Left ventricle myocardium superior (tissue), 1 donor: ENCODE measurements around the gene CSTF2T. TPM values are rescaled to one million over a fixed set of nuclear protein-coding genes. Genes with fewer than 3 reads are reported as not detected.
A peak's percentile ranks its signal among the peaks of the same experiment; 100 is the strongest.

ENCODE experiments used
- ATAC-seq: fragments of 200-7000 bp; cut with Tn5 transposase; one replicate; pipeline ENCODE4 v1.9.1; 2020; ENCODE audit warnings: mild to moderate bottlenecking, moderate library complexity
- DNase-seq: peaks from one replicate; pipeline ENCODE4 v3.0.0-alpha.2; 2020
- intact Hi-C: fragments of 100-400 bp; cut with micrococcal nuclease; formaldehyde crosslinking; loops from one replicate; pipeline ENCODE4 v1.11.0; 2022
- long read RNA-seq: library from polyadenylated mRNA; unstranded; transcript quantifications from one replicate; pipeline ENCODE4 v2.0.0, GENCODE V29; 2021
- total RNA-seq: library from RNA; stranded (reverse); fragmentation: NEBNext Ultra II Directional; extraction: Animal tissue kit (Norgen Biotek cat#: 25700); gene quantifications from one replicate; pipeline ENCODE4 v1.2.1, GENCODE V29; 2021
- donor health status: DM: no; HTN: yes; CAD: no; lungs with severe emphysema.

Gene CSTF2T, protein sequence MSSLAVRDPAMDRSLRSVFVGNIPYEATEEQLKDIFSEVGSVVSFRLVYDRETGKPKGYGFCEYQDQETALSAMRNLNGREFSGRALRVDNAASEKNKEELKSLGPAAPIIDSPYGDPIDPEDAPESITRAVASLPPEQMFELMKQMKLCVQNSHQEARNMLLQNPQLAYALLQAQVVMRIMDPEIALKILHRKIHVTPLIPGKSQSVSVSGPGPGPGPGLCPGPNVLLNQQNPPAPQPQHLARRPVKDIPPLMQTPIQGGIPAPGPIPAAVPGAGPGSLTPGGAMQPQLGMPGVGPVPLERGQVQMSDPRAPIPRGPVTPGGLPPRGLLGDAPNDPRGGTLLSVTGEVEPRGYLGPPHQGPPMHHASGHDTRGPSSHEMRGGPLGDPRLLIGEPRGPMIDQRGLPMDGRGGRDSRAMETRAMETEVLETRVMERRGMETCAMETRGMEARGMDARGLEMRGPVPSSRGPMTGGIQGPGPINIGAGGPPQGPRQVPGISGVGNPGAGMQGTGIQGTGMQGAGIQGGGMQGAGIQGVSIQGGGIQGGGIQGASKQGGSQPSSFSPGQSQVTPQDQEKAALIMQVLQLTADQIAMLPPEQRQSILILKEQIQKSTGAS
- total RNA-seq: 21.3 TPM
- long read RNA-seq, full-length matches to known transcripts: 15 of 16 reads
- long read RNA-seq, partial matches to known transcripts: 0 of 16 reads
- long read RNA-seq, other reads (novel, unspliced or antisense): 1 of 16 reads

DNA sequence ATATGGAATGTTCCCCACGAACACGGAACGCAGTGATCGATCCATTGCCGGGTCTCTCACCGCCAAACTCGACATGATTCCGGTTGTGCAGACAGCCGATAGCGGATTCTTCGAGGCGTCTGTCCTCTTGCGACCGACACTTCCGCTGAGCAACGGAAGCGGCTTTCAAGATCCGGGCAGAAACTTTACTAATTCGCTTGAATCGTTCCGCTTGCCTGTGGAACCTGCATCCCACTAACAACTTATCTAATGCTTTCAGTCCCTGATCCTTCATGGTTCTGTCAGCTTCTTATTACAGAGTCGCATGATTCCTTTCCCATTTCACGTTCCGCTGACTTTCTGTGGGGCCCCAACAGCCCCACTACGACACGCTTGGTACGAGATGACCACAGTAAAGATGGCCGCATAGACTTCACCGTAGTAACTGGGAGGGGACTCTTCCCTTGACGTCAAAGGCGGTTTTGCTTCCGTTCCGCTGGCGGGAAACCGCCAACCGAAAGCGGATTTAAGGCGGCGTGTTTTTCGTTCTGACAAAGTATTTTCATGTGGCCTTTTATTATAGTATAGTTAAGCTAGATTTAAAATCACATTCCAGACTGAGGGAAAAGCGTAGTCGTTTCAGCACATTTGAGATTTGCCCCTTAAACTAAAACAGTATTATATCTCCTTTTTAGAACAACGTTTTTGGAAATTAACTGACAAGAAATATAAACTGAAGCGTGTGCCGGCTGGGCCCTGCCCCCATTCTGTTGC, at the start of gene CSTF2T:
TSS of gene CSTF2T (minus strand) at position 121 of the 753 bp plus-strand sequence. CDS start at position 75, 46 bp downstream.
- DNase-seq (peak; percentile 89), ATAC-seq (peak; percentile 98)
- intact Hi-C loops: no loop called here

DNA sequence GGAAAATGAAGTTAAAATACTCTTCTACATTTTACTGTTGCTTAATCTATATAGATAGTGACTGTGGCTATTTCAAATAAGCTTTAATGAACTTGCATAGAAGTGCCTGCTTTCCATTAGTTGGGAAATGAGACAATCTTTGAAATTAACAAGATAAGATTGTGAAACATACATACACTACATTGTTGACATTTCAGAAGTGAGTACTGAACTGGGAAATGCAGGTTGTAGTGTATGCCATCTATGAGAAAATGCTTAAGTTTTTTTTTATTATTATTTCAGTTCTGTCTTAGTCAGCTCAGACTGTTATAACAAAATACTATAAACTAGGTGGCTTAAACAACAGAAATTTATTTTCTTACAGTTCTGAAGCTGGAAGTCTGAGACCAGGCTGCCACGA, 49.6 kb upstream of the CSTF2T start:
- DNase-seq: no peak
- no peak for ATAC-seq
- intact Hi-C loops: no loop called here

DNA sequence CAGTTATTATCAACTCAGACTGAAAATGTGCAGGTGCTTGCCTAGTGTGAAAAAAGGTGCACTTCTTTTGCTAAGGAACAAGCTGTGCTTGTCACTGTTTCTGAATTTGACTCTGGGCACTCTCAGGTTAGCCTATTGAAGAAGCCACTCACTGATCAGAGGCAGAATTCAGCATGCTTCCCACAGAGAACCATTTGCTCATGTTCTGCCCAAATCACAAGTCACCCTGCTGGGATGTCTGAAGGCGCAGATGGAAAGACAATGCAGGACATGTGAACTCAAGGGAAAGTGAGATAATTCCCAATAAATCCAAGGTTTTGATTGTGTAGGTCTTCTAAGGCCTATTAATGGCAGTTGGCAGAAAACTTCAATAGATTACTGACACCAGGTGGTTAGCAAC, 47.8 kb upstream of the CSTF2T start:
- ATAC-seq (no peak), DNase-seq (no peak)
- intact Hi-C loops: no loop called here

DNA sequence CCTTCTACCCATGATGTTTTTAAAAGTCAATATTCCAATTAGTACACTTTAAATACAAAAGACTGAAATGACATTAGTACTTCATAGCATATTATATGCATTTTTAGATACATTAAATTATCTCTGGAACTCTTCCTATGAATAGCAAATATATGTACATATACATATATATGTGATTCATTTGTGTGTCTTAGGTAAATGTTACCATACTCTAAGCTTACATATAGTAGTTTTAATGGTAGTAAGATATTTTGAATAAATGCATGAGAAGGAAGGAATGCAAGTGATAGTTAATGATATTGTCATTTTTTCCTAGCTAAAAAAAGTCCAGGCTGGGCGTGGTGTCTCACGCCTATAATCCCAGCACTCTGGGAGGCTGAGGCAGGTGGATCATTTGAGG, 46.0 kb upstream of the CSTF2T start:
- ATAC-seq: no peak
- no peak for DNase-seq
- intact Hi-C loops: no loop called here

DNA sequence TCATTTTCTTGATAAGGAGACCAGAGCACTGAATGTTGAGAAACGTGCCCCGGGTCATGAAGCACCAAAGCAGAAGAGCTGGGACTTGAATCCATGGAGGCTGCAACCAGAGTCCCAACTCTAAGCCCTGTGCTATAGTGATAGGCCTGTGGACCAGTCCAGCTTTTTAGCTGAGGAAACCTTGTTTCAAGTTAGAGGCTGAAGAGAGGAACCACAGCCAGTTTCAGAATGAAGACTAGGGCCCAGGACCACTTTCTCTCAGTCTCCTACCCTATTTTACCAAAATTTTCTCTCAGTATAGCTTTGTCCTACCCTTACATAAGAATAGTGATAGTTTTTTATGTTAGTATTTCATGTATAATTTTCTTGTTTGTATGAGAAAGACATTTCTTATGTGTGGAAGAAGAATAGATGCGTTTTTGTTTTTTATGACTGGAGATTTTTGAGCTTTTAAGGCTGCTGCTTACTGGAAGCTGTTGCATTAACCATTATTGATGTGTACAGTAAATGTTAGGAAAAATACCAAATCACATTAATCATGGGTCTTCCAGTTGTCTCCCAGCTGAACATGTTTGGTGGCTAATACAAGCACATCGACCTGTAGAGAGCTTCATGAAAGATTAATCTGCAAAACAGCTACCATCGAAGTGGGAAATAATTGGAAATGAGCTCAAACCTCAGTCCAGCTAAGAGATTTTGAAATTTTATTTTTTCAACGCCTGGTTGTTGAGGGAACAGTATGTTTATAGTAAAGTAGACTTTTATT, 45.0 kb upstream of the CSTF2T start:
- no peak for DNase-seq
- intact Hi-C loops: no loop called here
- no peak for ATAC-seq

DNA sequence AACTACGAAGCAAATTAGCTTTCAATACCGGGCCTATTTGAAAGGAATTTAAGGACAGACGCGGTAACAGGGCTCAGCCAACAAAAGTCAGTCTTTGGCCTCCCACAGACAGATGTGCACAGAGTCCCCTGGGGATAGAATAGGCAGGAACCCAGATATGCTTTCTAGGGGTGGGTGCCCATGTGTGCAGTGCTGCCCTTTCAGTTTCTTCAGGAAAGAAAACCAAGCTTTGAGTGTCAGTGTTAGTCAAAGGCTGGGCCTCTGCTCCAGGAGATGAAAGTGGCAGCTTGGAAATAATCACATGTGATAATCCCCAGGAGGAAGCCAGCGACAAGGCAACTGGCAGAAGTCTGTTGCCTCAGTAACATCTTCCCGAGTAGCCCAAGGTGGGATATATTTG, 43.8 kb upstream of the CSTF2T start:
- intact Hi-C loops: no loop called here
- DNase-seq: no peak

DNA sequence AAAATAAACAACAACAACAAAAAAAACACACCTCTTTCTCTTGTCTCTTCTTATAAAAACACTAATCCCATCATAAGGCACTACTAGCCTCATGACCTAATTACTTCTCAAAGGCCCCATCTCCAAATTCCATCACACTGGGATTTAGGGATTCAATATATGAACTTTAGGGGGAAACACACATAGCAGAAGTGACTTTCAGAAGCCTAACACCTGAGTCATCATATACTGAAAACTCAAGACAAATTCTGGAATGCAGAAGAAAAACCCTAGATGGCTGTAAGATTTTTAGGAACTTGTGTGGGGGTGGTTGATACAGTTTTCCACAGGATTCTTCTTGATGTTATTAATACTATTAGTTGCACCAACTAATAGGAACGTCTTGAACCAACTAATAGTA, 33.7 kb upstream of the CSTF2T start:
- ATAC-seq (no peak), DNase-seq (no peak)
- intact Hi-C loops: no loop called here

More for the DNA sequence above, 43.8 kb upstream of the CSTF2T start:
- ATAC-seq: peak; percentile 41

DNA sequence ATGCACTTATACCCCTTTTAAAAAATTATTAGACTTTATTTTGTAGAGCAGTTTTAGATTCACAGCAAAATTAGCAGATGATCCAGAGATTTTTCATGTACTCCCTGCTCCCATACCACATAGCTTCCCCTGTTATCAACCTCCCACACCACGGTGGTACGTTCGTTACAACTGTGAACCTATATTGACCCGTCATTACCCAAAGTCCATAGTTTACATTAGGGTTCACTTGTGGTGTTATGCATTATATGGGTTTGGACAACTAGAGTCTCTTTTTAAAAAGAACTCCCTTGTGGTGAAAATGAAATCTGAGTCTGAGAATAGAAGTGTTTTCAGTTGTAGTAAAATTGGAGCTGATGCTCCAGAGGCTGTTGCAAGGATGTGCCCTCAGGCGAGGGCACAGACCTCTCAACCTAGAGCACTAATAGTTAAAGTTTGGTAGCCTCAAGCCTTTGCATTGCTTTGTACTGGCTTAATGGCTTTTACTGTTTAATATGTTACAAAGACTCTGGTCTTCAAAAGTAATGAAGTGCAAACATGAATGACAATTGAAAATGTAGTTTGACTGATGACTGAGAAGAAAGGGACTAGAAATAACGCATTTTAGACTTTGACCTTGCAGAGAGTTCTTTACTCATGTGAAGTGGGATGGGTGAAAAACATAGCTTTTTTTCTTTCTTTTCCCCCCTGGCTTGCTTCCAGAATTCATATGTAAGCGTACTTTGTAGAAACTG, 30.6 kb upstream of the CSTF2T start:
- intact Hi-C loops: no loop called here
- no peak for ATAC-seq
- no peak for DNase-seq

DNA sequence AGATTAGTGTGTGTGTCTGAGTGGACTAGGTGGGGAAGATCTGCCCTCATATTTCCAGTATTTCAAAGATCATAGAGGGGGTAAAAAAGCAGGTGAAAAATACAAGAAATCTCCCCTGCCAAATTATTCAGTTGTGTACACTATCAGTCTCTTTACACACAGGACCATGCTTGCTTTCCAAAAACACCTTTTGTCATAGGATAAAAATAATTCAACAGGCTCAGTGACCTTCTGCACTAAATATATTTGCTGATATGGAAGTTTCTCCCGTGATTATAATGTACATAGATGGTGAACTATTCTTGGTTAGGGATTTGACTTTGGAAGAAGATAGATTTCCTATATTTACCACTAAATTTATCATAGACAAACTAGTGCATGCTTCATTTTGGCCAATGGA, 24.6 kb upstream of the CSTF2T start:
- no peak for DNase-seq
- intact Hi-C loops: no loop called here
- ATAC-seq: peak; percentile 89

DNA sequence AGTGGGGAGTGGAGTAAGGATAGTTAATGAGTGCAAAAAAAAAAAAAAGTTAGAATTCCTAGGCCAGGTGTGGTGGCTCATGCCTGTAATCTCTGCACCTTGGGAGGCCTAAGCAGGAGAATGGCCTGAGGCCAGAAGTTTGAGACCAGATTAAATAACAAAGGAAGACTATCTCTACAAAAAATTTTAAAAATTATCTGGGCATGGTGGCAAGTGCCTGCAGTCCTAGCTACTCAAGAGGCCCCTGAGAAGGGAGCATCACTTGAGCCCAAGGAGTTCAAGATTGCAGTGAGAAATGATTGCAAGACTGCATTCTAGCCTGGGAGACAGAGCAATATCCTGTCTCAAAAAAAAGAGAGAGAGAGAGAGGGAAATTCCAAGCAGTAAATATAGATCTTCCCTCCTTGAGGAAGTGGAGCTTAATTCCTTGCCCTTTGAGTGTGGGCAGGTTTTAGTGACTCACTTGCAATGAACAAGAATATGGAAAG, 19.5 kb upstream of the CSTF2T start:
- intact Hi-C loops: no loop called here
- ATAC-seq: no peak
- DNase-seq: no peak

DNA sequence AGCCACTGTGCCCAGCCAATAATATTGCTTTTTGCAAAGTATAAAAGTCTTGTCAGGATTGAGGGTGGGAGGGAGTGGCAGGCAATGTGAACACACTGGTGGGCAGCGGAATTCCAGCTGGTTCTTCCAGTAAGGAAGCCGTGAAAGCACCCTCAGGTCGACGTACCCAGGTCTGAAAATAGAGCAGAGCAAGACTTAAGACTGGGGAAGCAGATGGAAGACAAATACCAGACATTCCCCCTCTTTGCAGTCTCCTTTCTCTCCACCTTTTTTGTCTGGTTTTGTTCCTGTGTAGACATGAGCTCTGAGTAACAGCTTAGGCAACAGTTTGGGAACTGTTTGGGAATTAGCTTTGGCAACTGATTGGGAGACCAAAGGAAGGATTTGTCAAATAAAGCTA, 17.6 kb upstream of the CSTF2T start:
- intact Hi-C loops: no loop called here
- ATAC-seq: no peak
- no peak for DNase-seq

DNA sequence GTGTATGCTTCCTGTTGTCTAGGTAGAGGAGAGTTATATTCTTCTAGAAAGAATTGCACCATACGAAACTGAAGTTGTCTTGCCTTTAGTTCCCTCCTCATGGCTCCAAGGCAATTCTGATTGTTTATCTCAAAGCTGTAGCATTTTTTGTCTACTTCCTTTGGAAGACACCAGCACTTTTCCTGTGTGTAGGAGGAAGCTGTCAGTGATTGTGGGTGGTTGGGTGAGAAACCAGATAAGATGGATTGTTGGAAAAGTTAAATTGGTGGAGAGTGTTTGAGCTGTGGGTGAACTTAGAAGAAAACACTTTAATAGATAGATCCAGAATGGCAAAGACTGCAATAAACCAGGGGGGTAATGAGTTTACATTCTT, 12.1 kb upstream of the CSTF2T start:
- no peak for ATAC-seq
- DNase-seq: no peak
- intact Hi-C loops: no loop called here

DNA sequence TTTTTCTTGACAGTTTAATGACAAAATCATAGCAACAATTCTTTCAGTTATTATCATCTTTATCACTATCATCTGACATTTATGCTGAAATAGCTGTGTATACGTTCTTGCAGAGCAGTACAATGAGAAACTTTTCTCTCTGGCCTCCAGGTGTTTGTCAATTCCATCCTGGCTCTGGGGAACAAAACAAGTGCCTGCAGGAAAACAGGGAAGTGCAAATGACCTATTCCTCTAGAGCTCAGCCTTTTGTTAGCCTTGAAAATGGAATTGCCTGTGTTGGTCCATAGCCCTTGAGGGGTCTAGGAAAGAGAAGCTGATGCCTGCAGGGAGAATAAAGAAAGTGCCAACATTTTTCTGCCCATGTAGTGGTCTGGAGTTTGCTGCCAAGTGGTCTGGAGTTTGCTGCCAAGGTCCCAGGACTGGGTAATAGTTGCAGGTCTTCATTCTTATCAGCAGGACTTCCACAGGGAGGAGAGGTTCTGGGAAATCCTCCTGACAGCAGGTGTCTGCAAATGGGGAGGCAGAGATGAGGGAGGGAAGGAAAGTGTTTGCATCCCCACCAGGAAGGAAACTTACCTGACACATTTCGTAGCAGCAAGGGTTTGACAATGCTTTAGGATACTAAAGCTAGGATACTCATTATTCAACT, 10.1 kb upstream of the CSTF2T start:
- peak; percentile 14 for ATAC-seq
- intact Hi-C loops: no loop called here
- no peak for DNase-seq

DNA sequence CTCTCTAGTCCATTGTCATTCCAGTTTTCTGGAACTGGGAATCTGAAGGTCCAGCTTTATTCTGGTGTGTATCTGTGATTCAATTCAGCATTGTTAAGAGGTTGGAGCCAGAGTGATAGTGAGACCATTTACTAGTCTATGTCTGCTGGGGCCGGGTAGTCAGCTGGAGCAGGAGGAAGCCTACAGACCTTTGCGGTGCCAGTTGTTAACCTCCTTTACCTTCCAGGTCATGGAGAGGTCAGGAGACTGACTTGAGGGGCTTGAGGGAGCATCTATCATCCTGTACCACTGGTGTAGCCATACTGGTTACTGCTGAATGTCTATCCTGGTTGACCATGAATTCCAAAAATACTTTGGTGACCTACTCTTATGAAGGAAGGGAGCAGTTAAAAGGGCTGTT, 9.2 kb upstream of the CSTF2T start:
- DNase-seq: no peak
- no peak for ATAC-seq
- intact Hi-C loops: no loop called here

DNA sequence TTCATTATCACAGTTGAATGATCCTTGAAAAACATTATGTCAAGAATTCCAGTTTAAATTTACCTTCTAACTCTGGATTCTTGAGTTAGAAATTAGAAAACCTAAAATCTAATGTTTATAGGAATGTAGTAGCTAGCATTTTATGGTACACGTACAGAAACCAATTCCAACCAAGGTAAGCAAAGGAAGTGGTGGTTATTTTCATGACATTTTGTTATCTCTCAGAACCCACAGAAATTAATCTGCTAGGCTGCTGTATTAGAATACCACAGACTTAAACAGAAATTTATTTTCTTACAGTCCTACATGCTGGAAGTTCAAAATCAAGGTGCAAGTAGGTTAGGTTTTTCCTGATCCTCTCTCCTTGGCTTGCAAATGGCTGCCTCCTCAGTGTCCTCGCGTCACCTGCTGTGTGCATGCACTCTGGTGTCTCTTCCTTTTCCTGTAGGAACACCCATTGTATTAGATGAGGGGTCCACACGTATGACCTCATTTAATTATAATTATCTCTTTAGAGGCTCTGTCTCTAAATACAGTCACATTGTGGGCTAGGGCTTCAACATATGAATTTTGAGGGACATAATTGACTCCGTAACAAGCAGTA, 8.5 kb upstream of the CSTF2T start:
- intact Hi-C loops: no loop called here
- no peak for DNase-seq
- no peak for ATAC-seq

DNA sequence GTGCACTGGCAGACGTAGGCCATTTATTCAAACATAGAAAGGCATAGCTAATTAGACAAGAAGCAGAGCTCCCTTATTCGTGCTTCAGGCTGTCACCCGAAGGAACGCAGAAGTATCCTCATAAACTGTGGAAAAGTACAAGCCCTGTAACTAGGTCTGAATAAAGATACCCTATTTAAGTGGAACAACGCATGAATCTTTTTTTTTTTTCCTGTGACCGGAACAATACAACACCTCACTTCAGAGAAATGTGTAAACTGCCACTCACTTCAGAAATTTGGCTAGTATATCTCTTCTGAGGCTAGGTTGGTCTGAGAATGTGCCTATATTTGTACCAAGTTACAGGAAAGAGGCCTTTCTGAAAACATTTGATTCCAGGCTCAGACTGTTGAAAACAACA, 8.0 kb upstream of the CSTF2T start:
- no peak for DNase-seq
- peak; percentile 52 for ATAC-seq
- intact Hi-C loops: no loop called here

DNA sequence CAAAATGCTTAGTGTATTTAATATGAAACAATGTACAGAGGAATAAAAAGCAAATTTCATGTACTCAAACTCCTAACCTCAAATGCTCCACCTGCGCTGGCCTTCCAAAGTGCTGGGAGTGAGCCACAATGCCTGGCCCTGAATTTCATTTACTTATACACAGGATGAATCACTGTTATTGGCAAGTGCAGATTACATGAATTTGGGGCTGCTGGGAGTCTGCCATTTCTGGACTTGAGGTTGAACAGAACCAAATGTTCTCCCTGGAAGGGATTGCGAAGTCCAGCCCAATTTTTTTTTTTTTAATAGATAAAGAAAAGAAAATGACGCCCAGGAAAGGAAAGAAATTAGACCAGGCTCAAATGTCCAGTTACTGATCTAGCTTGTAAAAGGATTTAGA, 6.8 kb upstream of the CSTF2T start:
- ATAC-seq (peak; percentile 89), DNase-seq (peak; percentile 71)
- intact Hi-C loops: no loop called here

DNA sequence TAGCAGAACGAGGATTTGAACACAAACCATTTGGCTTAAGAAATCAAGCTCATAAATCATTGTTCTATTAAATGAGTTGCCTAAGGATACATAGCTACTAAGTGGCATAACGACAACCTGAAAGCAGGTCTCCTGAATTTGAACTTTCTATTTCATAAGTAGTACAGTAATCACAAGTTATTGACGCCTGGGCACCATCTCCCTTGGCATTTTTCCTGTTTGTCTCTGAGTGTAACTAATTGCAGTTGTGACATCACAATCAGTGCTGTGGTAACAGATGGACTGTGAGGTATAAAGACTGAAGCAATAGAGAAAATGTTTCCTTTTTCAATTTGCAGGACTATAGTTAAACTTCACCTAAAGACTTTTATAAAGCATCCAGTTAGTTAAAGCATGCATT, 6.4 kb upstream of the CSTF2T start:
- ATAC-seq (peak; percentile 18), DNase-seq (no peak)
- intact Hi-C loops: no loop called here
